K562 (cell line): Measurements from ENCODE around the gene AGBL1. TPM values are rescaled to one million over a fixed set of nuclear protein-coding genes. Genes with fewer than 3 reads are reported as not detected.

Source experiments
- ATAC-seq: fragments of 200-7000 bp; cut with Tn5 transposase; 3 replicates; pipeline ENCODE4 v1.9.1; 2020; ENCODE audit warnings: moderate library complexity
- BruUV-seq: library from RNA; stranded (reverse); fragments of 400-500 nt; replicated peaks from 2 replicates; lab custom pipeline; 2021; lab: Mats Ljungman, UMichigan
- CTCF ChIA-PET: fragments of 300-600 bp; formaldehyde crosslinking; extraction: SDS; loops from one replicate; lab custom pipeline; 2021; ENCODE audit warnings: low intra/inter-chr PET ratio; lab: Yijun Ruan, JAX
- POLR2A ChIA-PET: fragments of 300-600, 350-650 bp; sonication (Branson Sonifier 250); formaldehyde crosslinking; extraction: SDS; loops from one replicate; lab custom pipeline; 2021; ENCODE audit warnings: antibody characterized with exemption, inconsistent platforms; lab: Yijun Ruan, JAX
- DNase-seq, 4 experiments: peaks; one replicate each; pipeline versions ENCODE4 v3.0.0 to v3.0.0-alpha.2; 2011 to 2018; ENCODE audit warnings: low spot score in 3 of 4, mixed read lengths in 3 of 4; ENCODE audit errors: extremely low read depth in 1 of 4
- FAIRE-seq: peaks from 2 replicates; lab custom pipeline; 2011; peaks lifted over from hg19 to GRCh38; lab: Jason Lieb, UNC
- H2AFZ ChIP-seq: 2 replicates; pipeline ENCODE4 v1.6.0; 2011; ENCODE audit warnings: low read depth, low read length, control low read depth, inconsistent platforms
- H3K27ac ChIP-seq: fragments of 200-600 bp; 3 replicates; pipeline ENCODE4 v1.8.0; 2011; ENCODE audit warnings: low read depth, mild to moderate bottlenecking, control low read depth, inconsistent platforms, low read length, moderate library complexity, mixed read lengths; ENCODE audit errors: extremely low read depth
- H3K27me3 ChIP-seq, 2 experiments: fragments of 300-600 bp in 1 of 2; 2 replicates in 1 of 2; 3 replicates in 1 of 2; pipeline versions ENCODE4 v1.6.0 to v1.8.0; 2011; ENCODE audit warnings: inconsistent platforms in 2 of 2, low read length in 2 of 2, mild to moderate bottlenecking in 1 of 2, mixed read lengths in 1 of 2, moderate library complexity in 1 of 2; ENCODE audit not compliant: control insufficient read depth in 2 of 2, insufficient read depth in 2 of 2
- H3K36me3 ChIP-seq: fragments of 300-600 bp; 3 replicates; pipeline ENCODE4 v1.8.0; 2011; ENCODE audit warnings: mild to moderate bottlenecking, low read length, inconsistent platforms; ENCODE audit not compliant: control insufficient read depth, insufficient read depth
- H3K4me1 ChIP-seq, 2 experiments: fragments of 200-600 bp in 1 of 2; replicated peaks in 1 of 2; 2 replicates in 1 of 2; 3 replicates in 1 of 2; pipeline versions ENCODE4 v1.5.1 to v1.8.0; 2011; ENCODE audit warnings: inconsistent platforms in 2 of 2, low read length in 2 of 2, mild to moderate bottlenecking in 1 of 2, mixed read lengths in 1 of 2, moderate library complexity in 1 of 2; ENCODE audit not compliant: control insufficient read depth in 2 of 2, insufficient read depth in 2 of 2
- H3K4me2 ChIP-seq: 2 replicates; pipeline ENCODE4 v1.6.1; 2011; ENCODE audit warnings: low read length, control low read depth, inconsistent platforms, mixed read lengths; ENCODE audit not compliant: insufficient read depth
- H3K4me3 ChIP-seq: fragments of 200-600 bp; sonication (generic), shearing (Covaris generic); 2 replicates; pipeline ENCODE4 v1.5.1; 2016; ENCODE audit warnings: control low read depth, inconsistent platforms
- H3K79me2 ChIP-seq: fragments of 200-600 bp; 3 replicates; pipeline ENCODE4 v1.8.0; 2011; ENCODE audit warnings: low read length, inconsistent platforms; ENCODE audit not compliant: control insufficient read depth, insufficient read depth
- H3K9ac ChIP-seq, 2 experiments: 2 replicates each; pipeline versions ENCODE4 v1.6.0 to v1.6.1; 2011; ENCODE audit warnings: low read depth in 2 of 2, low read length in 2 of 2, control low read depth in 1 of 2, inconsistent platforms in 1 of 2, mild to moderate bottlenecking in 1 of 2, mixed read lengths in 1 of 2; ENCODE audit not compliant: insufficient read depth in 1 of 2
- H3K9me1 ChIP-seq: one replicate; pipeline ENCODE4 v1.6.0; 2011; ENCODE audit warnings: inconsistent platforms, mild to moderate bottlenecking, low read length, moderate library complexity; ENCODE audit not compliant: control insufficient read depth, insufficient read depth
- H3K9me3 ChIP-seq: replicated peaks from 2 replicates; pipeline ENCODE4 v1.5.1; 2011; ENCODE audit warnings: low read depth, low read length, inconsistent platforms; ENCODE audit not compliant: control insufficient read depth, insufficient read depth
- H4K20me1 ChIP-seq: replicated peaks from 2 replicates; pipeline ENCODE4 v1.6.1; 2011; ENCODE audit warnings: low read length, inconsistent platforms, mixed read lengths; ENCODE audit not compliant: control insufficient read depth, insufficient read depth
- NRF1 ChIP-seq, 2 experiments: fragments of 450-650 bp; IDR thresholded peaks in 1 of 2; conservative IDR thresholded peaks in 1 of 2; 2 replicates each; pipeline ENCODE4 v1.6.1; 2014; ENCODE audit warnings: mild to moderate bottlenecking in 2 of 2
- POLR2B ChIP-seq: fragments of 450-650 bp; IDR thresholded peaks from 2 replicates; pipeline ENCODE4 v1.6.1; 2018; ENCODE audit warnings: low read depth; ENCODE audit not compliant: partially characterized antibody
- PRDM10 ChIP-seq: fragments of 450-650 bp; IDR thresholded peaks from 2 replicates; pipeline ENCODE4 v1.6.1; 2018; ENCODE audit not compliant: partially characterized antibody
- SAFB2 ChIP-seq: fragments of 200-400 bp; formaldehyde crosslinking; IDR thresholded peaks from 2 replicates; pipeline ENCODE4 v1.6.1; 2018; ENCODE audit warnings: borderline replicate concordance, low read length, low read depth, moderate library complexity; ENCODE audit not compliant: severe bottlenecking
- SIRT6 ChIP-seq: IDR thresholded peaks from one replicate; pipeline ENCODE4 v1.6.1; 2012; ENCODE audit warnings: low read depth, mild to moderate bottlenecking, control low read depth, inconsistent platforms, low read length, moderate library complexity
- SOX6 ChIP-seq: fragments of 450-650 bp; IDR thresholded peaks from 2 replicates; pipeline ENCODE4 v1.6.1; 2014; ENCODE audit warnings: mild to moderate bottlenecking
- ZNF143 ChIP-seq: sonication (generic); formaldehyde crosslinking; IDR thresholded peaks from 2 replicates; pipeline ENCODE4 v1.9.0; 2022; ENCODE audit warnings: mild to moderate bottlenecking, missing genetic modification reagents
- WGBS: fragments of 100-300 bp; shearing (Covaris generic); methylation state at CpG from one replicate; pipeline ENCODE4 v1.1.6; 2016; ENCODE audit warnings: low coverage, mixed read lengths; ENCODE audit not compliant: insufficient coverage; ENCODE audit errors: missing lambda C conversion rate; 5-methylcytosine and 5-hydroxymethylcytosine counted together
- in situ Hi-C: fragments of 300-500 bp; cut with MboI; formaldehyde crosslinking; loops from 4 replicates; pipeline ENCODE4 v1.15.0; 2018; ENCODE audit warnings: inconsistent platforms, mixed read lengths
- intact Hi-C: fragments of 100-400 bp; cut with micrococcal nuclease; formaldehyde crosslinking; loops from 2 replicates; pipeline ENCODE4 v1.14.2; 2022
- polyA plus RNA-seq, 8 experiments: library from polyadenylated mRNA; depleted of rRNA in 4 of 8; stranded (reverse) in 5 of 8; unstranded in 3 of 8; fragments of >200 nt; fragmentation: Nextera tagmentation in 2 of 8; fragmentation: Illumina TruSeq in 1 of 8; extraction: Ambion mirVana in 2 of 8; extraction: Trizol in 1 of 8; gene quantifications; 2 replicates each; pipeline versions ENCODE4 v1.2.1 to v1.2.3, GENCODE V29; 2011 to 2014; ENCODE audit warnings: inconsistent platforms in 1 of 8, missing spikeins in 1 of 8
- total RNA-seq, 7 experiments: library from RNA; depleted of rRNA in 6 of 7; stranded (reverse); fragments of >200 nt in 6 of 7; fragmentation: Illumina TruSeq in 2 of 7; extraction: Trizol in 2 of 7; gene quantifications; 2 replicates each; pipeline versions ENCODE4 v1.2.1 to v1.2.3, GENCODE V29; 2011 to 2021; ENCODE audit warnings: low replicate concordance in 1 of 7

Gene AGBL1
- total and polyA plus RNA-seq, 9 of the 15 experiments (the other 6 are each of a cell fraction or from before 2014, with no cell fraction given): not detected

GRCh38 chr15:86163816-86164215, 84.1 kb downstream of the AGBL1 start:
- CTCF ChIA-PET: no interaction called here
- Histone ChIP-seq H3K4me3 (no peak overlapping the region), H3K27ac (no peak overlapping the region), H3K9me1 (no peaks in the 10 kb centered on the region), H3K36me3 (no peaks in the 10 kb centered on the region), H2AFZ (no peak overlapping the region), H3K9me3 (no peaks in the 10 kb centered on the region; the same call in 1 of the 2 replicates), H3K4me2 (no peak overlapping the region), H4K20me1 (no peaks in the 10 kb centered on the region), H3K27me3 (no peaks in the 10 kb centered on the region), H3K79me2 (no peaks in the 10 kb centered on the region), H3K9ac (no peak overlapping the region), H3K4me1 (no peaks in the 10 kb centered on the region)
- no peak for ATAC-seq
- BruUV-seq: no TSS peak
- WGBS: 0% methylated on average over 2 of the region's 2 CpGs
- in situ Hi-C loops (no loop called here), intact Hi-C loops (no loop called here)
- no peak for TF ChIP-seq SIRT6
- no peak for TF ChIP-seq SOX6
- TF ChIP-seq NRF1 (conservative IDR thresholded peaks at IDR 0.05 in 1 of 2, IDR thresholded peaks at IDR 0.05 in 1 of 2): no peak
- TF ChIP-seq POLR2B: no peak
- POLR2A ChIA-PET: no interaction called here
- DNase-seq: no peak
- FAIRE-seq: no peak

GRCh38 chr15:86164232-86164898, 84.7 kb downstream of the AGBL1 start:
- DNase-seq: no peak
- no peak for FAIRE-seq
- in situ Hi-C loops: no loop called here
- intact Hi-C loops: no loop called here
- no peak for TF ChIP-seq SAFB2
- TF ChIP-seq PRDM10: no peak
- TF ChIP-seq ZNF143 (CRISPR knock-in tag): no peak
- TF ChIP-seq, all 486 proteins: peak for 0
- no peak overlapping the region for H3K4me3 ChIP-seq
- H3K4me1 ChIP-seq: no peaks in the 10 kb centered on the region
- ChIA-PET POLR2A (no interaction called here), CTCF (no interaction called here)
- no peak overlapping the region for H3K27ac ChIP-seq
- no peaks in the 10 kb centered on the region for H3K79me2 ChIP-seq
- H3K9me1 ChIP-seq: no peaks in the 10 kb centered on the region
- no peak for ATAC-seq
- H4K20me1 ChIP-seq: no peaks in the 10 kb centered on the region
- no peaks in the 10 kb centered on the region for H3K36me3 ChIP-seq
- no peak overlapping the region for H3K9ac ChIP-seq
- no peaks in the 10 kb centered on the region for H3K27me3 ChIP-seq
- BruUV-seq: no TSS peak
- under 1% methylated on average over 8 of the region's 8 CpGs for WGBS
- no peak overlapping the region for H3K4me2 ChIP-seq
- H3K9me3 ChIP-seq: no peaks in the 10 kb centered on the region; the same call in 1 of the 2 replicates
- no peak overlapping the region for H2AFZ ChIP-seq
